HG02884 (cell line): ENCODE results near the gene OR2S2.
"Not testable (repeated sequence)": the region's sequence is repeated elsewhere in the genome, so short reads cannot be mapped to it uniquely, and the experiment has no call there.

Experiments
- ATAC-seq: cut with Tn5 transposase; IDR thresholded peaks from one replicate; pipeline ENCODE4 v1.9.1; 2021; ENCODE audit warnings: mild to moderate bottlenecking, moderate library complexity; ENCODE audit not compliant: unreplicated experiment

OR2S2 gene

DNA sequence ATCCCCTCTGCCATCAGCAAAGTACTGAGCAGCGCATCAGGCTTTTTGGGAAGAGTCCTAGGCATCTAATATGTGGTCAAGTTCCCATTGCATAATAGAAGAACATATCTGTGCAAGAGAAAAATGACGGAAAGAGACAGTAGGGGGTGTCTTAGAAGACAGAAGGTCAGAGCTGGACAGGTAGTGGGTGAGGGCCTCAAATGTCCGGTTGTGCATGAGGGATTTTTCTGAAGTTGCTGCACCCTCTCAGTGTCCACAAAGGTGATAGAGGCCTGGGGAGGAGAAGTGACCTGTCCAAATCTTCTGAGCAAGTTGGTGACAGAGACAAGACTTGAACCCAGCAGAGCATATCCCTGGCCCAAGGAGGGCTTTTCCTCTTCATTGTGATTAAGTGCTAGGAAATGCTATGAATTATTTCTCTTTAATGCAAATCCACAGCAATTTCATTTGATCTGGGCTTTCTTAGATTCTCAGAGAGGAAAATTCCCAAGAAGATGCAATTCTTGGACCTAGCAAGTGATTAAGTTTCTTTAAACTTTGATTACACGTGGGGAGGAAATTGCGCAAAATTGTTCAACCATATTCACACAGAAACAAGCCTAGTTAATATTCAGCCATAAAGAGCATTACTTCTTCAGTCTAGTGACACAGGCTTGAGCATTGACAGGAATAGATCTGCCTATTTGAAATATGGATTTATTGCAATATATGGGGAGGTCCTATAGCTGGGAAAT lies at the start of gene OR2S2:
TSS of gene OR2S2 (minus strand) at position 51 of the 734 bp plus-strand sequence. CDS start 56 bp downstream, outside the sequence.
- ATAC-seq: no peak

DNA sequence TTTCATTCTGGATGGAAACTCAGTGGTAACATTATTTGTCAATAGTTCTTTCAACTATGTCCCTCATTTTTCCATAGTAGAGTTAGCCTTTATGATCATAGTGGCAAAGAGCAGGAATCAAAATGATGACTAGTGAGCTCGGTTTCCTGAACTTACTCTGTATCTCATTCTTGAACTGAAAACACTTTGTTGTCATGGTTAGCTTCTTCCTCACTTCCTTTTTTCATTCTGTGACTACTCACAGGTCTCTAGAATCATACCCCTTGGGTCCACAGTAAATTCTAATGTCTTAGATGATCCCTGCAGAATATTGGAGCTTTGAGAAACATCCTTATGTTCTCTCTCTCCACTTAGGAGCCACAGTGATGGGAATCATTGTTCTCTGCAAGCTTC lies 49.4 kb upstream of the OR2S2 start:
- peak; percentile 73 for ATAC-seq

- no peak for ATAC-seq
Measured at GRCh38 chr9:36006549-36007315, 48.8 kb upstream of the OR2S2 start.

GRCh38 chr9:36005891-36006290 lies 47.9 kb upstream of the OR2S2 start:
- no peak for ATAC-seq

GRCh38 chr9:35998333-35998732 lies 40.4 kb upstream of the OR2S2 start:
- no peak for ATAC-seq

DNA sequence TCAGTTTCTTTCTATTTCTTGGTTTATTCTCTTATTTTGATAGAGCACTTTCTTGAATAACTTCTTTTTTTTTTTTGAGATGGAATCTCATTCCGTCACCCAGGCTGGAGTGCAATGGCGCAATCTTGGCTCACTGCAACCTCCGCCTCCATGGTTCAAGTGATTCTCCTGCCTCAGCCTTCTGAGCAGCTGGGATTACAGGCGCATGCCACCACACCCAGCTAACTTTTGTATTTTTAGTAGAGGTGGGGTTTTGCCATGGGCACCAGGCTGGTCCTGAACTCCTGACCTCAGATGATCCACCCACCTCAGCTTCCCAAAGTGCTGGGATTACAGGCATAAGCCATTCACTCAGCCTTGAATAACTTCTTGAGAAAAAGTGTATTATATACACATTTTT lies 39.1 kb upstream of the OR2S2 start:
- ATAC-seq: not testable (repeated sequence)

GRCh38 chr9:35996358-35996970 lies 38.5 kb upstream of the OR2S2 start:
- no peak for ATAC-seq

- ATAC-seq: no peak
Measured at GRCh38 chr9:35994959-35995358, 37.0 kb upstream of the OR2S2 start.

DNA sequence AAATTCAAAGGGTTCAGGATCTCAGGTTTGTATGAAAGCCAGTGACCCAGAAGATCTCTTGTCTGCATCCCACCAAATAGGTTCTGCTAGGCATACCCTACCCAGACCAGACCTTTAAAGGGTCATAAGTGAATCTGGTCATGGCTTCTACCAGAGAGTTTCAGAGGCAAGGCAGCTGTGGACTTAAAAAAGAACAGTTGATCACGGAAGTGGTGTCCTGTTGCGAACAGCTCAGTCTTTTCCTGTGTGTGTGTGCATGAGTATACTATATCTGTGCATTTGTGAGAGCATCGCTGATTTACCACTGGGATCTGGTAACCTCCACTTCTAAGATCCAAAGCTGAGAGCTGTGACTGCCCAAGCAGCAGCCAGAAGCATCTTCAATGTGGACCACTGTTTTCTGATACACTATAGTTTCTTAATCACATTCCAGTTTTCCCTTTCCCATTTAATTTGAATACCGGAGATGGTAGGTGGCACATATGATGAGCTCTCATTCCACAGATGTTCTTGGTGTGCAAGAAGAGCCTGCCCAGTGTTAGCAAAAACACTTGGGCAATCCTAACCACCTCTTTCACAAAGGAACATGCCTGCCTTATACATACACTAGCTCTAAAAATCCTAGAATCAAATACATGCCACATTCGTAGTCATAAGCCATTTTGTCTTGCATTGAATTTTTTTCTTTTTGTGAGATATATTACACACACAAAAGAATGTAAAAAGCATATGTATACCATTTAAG lies 36.2 kb upstream of the OR2S2 start:
- ATAC-seq: no peak

DNA sequence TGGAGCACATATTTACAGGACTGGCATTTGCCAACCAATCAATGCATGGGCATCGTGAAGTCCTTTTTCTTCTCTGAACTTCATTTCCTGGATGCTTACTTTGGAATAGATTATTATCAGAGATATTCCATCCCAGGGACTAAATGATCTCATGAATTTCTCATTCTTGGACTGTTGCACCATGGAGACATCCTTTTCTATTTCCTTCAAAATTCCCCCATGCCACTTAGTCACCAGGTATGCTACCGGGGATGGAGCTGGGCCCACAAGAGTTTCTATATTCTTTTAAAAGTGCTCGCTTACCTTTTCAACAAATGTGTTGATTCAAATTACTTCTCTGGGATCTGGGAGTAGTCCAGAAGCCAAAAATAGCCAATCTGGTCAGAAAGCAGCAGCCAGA lies 35.2 kb upstream of the OR2S2 start:
- not testable (repeated sequence) for ATAC-seq

- ATAC-seq: no peak
Measured at GRCh38 chr9:35990155-35990554, 32.2 kb upstream of the OR2S2 start.

- ATAC-seq: no peak
Measured at GRCh38 chr9:35984021-35984420, 26.1 kb upstream of the OR2S2 start.

DNA sequence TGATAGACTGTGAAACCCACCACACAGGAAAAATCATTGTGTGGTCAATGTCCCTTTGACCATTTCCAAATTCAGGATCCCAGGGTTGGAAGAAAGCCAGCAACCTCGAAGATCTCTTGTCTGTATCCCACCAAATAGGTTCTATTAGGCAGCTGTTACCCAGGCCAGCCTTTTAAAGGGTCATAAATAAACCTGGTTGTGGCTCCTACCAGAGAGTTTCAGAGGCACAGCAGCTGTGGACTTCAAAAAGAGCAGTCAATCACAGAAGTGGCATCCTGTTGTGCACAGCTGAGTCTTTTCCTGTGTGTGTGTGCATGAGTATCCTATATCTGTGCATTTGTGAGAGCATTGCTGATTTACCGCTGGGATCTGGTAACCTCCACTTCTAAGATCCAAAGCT lies 23.7 kb upstream of the OR2S2 start:
- no peak for ATAC-seq

DNA sequence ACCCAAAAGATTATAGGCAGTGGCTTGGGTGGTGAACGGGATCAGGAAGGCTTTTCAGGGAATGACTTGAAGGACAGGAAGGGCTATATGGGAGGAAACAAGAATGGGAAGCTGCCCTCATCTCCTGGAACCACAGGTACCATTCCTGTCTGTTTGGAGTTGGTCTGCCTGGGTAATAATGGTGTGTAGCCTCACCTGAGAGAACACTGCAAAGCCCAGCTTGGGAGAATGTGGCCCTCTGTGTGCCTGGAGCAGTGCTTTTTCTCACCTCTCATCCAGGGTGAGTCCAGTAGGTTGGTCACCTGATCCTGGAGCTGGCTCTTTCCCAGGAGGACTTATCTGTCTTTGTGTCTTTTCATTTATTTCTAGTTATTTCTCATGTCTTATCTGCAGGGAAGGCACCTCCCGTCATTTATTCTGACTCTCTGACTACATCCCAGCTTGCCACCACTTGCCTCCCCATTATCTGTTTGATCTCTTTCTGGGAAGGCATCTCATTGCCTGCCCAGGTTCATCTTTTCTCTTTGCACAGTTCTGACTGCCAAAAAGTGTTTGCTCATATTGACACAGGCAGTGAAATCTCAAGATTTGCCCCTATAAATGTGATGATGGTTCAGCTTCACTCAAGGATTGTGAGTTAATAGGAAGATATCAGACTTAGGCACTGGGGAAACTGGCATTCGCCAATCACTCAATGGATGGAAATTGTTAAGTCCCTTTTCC lies 22.5 kb upstream of the OR2S2 start:
- ATAC-seq: no peak

DNA sequence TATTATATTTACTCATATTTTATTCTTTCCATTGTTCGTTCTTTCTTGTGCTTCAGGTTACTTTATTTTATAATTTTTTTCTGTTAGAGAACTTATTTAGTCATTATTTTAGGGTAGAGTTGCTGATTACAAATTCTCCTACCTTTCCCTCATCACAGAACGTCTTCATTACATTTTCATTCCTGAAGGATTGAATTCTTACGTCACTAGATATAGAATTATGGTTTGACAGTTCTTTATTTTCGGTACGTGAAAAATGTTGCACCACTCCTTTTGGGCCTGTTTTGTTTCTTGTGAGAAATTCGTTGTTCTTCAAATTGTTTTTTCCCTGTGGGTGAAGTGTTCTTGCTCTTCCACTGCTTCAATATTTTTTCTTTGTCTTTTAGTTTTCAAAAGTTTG lies 20.8 kb upstream of the OR2S2 start:
- no peak for ATAC-seq

DNA sequence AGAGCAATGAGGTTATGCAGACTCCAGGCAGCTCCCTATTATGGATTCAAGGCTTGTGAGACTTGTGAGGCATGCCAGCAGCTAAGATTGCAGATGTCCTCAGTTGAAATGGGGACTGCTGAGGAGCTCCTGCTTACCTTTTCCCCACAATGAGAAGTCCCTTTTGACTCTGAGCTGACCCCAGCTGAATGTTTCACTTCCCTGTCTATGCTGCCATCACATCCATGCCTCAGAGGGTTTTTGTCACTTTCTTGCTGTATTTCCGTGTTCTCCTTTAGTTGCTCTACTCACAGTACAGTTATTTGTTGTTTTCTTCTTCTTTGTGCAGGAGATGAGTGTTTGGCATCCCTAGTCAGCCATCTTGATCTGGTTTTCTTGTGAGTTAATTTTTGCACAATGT lies 18.8 kb upstream of the OR2S2 start:
- ATAC-seq: no peak

DNA sequence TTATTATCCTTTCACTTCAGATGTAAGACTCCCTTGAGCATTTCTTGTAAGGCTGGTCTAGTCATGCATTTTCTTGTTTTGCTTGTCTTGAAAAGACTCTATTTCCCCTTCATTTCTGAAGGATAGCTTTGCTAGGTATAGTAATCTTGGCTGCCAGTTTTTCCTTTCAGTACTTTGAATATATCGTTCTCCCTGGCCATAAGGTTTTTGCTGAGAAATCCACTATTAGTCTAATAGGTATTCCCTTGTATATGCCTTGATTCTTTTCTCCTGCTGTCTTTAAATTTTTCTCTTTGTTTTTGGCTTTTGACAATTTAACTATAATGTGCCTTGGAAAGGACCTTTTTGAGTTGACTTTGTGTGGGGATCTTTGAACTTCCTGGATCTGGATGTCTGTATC lies 16.8 kb upstream of the OR2S2 start:
- no peak for ATAC-seq

GRCh38 chr9:35972093-35972492 lies 14.1 kb upstream of the OR2S2 start:
- ATAC-seq: no peak

DNA sequence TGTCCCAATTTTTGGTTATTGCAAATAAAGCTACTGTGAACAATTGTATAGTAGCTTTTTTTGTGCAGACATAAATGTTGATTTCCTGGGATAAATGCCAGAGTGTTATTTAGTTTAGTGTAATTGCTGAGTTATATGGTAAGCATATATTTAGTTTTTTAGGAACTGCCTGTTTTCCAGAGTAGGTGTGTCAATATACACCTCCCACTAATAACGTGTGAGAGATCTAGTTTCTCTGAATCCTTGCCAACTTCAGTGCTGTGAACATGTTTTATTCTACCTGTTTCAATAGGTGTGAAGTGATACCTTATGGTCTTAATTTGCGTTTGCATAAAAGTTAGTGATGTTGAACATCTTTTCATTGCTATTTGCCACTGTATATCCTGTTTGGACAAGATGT lies 9.1 kb upstream of the OR2S2 start:
- ATAC-seq: no peak

GRCh38 chr9:35966433-35966832 lies 8.5 kb upstream of the OR2S2 start:
- ATAC-seq: no peak

GRCh38 chr9:35965011-35965410 lies 7.1 kb upstream of the OR2S2 start:
- ATAC-seq: no peak
